HS-27A (cell line): ENCODE measurements around the gene SETD3.
A peak's percentile ranks its signal among the peaks of the same experiment; 100 is the strongest.

Experiments used
- DNase-seq: peaks from one replicate; pipeline ENCODE4 v3.0.0-alpha.2; 2012; ENCODE audit warnings: low read depth, missing footprints

Gene SETD3

GRCh38 chr14:99423434-99423833, 57.2 kb downstream of the SETD3 start:
- no peak for DNase-seq

- no peak for DNase-seq
Observed at GRCh38 chr14:99422228-99423010, 58.2 kb downstream of the SETD3 start.

GRCh38 chr14:99420711-99421110, 59.9 kb downstream of the SETD3 start:
- DNase-seq = no peak

- no peak for DNase-seq
Observed at GRCh38 chr14:99419905-99420304, 60.8 kb downstream of the SETD3 start.

- DNase-seq = no peak
Observed at GRCh38 chr14:99418242-99418641, 62.4 kb downstream of the SETD3 start.

- DNase-seq = no peak
Observed at GRCh38 chr14:99416909-99417308, 63.8 kb downstream of the SETD3 start.

- DNase-seq = peak; percentile 59
Observed at GRCh38 chr14:99415496-99416281, 65.0 kb downstream of the SETD3 start.

GRCh38 chr14:99413911-99414310, 66.7 kb downstream of the SETD3 start:
- no peak for DNase-seq

- DNase-seq = no peak
Observed at GRCh38 chr14:99413172-99413571, 67.5 kb downstream of the SETD3 start.

- no peak for DNase-seq
Observed at GRCh38 chr14:99412117-99413061, 68.3 kb downstream of the SETD3 start.

- no peak for DNase-seq
Observed at GRCh38 chr14:99410019-99410418, 70.6 kb downstream of the SETD3 start.

GRCh38 chr14:99408971-99409289, 71.7 kb downstream of the SETD3 start:
- DNase-seq = no peak

- DNase-seq = no peak
Observed at GRCh38 chr14:99408286-99408970, 72.2 kb downstream of the SETD3 start.

- DNase-seq = no peak
Observed at GRCh38 chr14:99407416-99407815, 73.2 kb downstream of the SETD3 start.

- no peak for DNase-seq
Observed at GRCh38 chr14:99402950-99403349, 77.7 kb downstream of the SETD3 start.

- DNase-seq = no peak
Observed at GRCh38 chr14:99402285-99402648, 78.4 kb downstream of the SETD3 start.

- no peak for DNase-seq
Observed at GRCh38 chr14:99401621-99402284, 78.9 kb downstream of the SETD3 start.

GRCh38 chr14:99401211-99401610, 79.4 kb downstream of the SETD3 start:
- no peak for DNase-seq

GRCh38 chr14:99397698-99398097, 83.0 kb downstream of the SETD3 start:
- DNase-seq = no peak

GRCh38 chr14:99395909-99396530, 84.6 kb downstream of the SETD3 start:
- DNase-seq = no peak

GRCh38 chr14:99394602-99395156, 86.0 kb downstream of the SETD3 start:
- DNase-seq = no peak
